NCI-H510A (cell line): ENCODE measurements around the gene LRRC32.
"Not testable (repeated sequence)": the region's sequence is repeated elsewhere in the genome, so short reads cannot be mapped to it uniquely, and the experiment has no call there.

Experiments
- DNase-seq: peaks from one replicate; lab custom pipeline; 2025; lab: John Stamatoyannopoulos, UW

Gene LRRC32

DNA sequence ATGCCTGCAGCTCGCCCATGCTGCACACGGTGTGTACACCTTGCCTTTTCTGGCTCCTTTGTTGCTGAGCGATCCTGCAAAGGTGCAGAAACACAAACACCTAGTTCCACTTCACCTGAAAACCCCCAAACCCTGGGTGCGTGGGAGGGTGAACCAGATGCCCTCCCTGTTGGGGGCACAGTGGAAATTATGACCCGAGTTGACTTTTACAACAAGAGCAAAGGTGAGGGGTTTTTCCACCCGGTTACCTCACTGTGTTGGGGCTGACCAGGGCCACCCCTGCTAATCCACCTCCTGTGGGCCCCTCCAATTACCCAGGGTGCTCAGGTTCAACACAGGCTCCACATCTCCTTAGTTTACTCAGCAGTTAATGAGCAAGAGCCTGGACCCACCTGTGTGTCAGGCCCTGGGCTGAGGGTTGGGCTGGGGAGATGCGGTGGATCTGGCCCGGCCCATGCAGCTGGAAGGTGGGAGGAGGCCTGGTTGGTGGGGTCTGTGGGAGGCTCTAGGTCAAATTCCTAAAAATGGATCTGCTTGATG is 42.1 kb downstream of the LRRC32 start:
- no peak for DNase-seq

GRCh38 chr11:76627606-76628005 is 42.9 kb downstream of the LRRC32 start:
- no peak for DNase-seq

DNA sequence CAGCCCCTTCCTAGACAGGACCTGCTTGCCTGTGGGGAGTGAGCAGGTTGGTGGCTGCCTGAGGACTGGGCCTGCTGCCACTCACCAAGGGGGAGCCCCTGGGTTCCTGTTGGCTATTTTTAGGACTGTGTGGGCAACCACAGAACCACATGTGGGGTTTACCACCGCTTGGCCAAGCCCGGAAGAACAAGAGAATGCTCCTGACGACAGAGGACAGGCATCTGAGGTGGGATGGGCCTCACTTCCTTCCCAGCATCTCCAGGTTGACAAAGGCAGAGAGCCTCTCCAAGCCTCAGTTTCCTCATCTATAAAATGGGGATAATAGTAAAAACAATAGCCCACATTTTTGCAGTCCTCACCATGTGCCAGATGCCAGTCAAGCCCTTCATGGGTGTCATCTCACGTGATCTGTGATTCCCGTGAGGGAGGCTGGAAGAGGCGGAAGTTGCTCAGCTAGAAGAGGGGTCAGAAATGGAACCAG is 43.6 kb downstream of the LRRC32 start:
- no peak for DNase-seq

GRCh38 chr11:76626266-76626665 is 44.3 kb downstream of the LRRC32 start:
- DNase-seq, result no peak

GRCh38 chr11:76625472-76626186 is 44.9 kb downstream of the LRRC32 start:
- no peak for DNase-seq

DNA sequence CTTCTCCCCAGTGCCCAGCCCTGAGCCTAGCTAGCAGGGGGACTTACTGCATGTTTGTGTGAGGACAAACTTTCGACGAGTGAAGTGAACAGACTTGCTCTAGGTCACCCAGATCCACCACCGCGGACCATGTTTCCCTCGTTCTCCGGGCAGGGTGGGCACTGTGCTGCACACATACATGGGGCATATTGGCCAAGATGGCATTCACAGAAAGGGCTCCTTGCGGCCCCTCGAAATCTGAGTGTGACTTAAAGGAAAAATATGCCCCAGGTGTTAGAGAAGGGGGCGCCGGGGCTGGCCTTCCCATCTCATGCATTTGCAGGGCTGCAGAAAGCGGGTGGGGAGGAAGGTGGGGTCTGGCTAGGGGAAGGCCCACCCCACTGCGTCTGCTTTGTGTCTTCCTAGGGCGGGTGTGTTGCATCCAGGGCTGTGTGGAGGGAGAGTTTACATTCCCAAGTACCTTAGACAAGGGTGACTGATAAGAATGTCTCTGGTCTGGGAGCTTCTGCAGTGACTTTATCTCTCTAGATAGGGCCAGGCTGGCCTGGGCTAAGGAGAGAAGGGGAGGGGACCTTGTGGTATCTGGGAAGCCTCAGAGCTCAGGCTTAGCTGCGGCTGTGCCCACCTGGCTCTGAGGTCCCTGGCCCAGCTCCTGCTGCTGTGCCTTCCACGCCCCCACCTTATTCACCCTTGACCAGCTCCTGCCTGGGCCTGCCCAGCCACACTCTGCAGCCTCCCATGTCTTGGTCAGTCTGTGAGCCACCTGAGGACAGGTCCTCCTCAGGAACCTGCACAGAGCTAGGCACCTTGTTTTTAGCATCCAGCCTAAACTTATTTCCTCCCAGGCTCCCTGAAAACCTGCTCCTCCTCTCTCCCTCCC is 45.8 kb downstream of the LRRC32 start:
- DNase-seq, result no peak

DNA sequence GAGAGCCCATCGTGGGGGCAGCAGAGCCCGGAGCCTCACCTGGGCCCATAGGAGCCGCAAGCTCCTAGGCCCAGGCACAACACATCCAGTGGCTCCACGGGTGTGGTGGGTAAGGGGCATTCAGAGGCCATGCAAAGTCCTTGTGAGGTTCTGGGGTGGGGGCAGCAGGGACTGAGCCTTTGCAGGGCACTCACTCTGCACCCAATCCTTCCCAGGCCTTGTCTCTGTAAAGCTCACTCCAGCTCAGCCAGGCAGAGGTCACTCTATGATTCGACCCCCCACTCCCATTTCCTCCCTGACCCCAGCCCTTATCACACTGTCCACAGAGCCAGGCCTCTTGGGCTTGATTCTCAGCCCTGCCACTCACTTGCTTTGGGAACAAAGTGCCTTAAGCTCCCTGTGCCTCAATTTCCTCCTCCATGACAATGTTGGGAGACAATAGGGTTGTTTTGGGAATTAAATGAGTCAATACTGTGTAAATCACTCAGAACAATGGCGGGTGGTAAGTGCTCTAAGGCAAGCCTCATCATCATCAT is 46.6 kb downstream of the LRRC32 start:
- DNase-seq, result no peak

DNA sequence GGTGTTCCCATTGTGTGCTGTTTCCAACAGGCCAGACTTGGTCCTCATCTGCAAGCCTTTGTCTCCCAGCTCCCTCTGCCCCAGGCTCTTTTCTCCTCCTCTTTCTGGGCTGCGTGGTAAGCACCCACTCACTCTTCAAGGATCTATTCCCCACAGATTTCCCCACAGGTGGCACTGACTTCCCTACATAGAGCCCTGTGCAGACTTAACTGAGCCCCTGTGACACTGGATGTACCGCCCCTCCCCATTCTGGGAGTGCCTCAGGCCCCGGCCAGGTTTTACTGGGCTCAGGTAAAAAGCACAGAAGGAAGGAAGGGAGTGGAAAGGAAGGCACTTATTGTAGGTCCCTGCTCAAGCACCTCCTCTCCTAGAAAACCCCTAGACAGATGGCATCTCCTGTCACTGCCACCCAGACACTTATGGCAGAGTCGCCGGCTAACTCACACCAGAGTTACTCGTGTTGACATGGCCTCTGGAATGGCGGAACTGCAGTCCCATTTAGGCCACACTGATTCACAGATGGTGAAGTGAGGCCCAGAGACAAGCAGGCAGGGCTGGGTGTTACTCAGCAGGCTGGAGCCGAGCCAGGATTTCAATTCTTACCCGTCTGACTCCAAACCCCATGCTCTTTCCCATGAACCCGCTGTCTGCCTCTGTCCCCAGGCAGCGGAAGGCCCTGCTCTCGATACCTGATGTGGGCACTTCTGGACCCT is 47.2 kb downstream of the LRRC32 start:
- DNase-seq, result no peak

DNA sequence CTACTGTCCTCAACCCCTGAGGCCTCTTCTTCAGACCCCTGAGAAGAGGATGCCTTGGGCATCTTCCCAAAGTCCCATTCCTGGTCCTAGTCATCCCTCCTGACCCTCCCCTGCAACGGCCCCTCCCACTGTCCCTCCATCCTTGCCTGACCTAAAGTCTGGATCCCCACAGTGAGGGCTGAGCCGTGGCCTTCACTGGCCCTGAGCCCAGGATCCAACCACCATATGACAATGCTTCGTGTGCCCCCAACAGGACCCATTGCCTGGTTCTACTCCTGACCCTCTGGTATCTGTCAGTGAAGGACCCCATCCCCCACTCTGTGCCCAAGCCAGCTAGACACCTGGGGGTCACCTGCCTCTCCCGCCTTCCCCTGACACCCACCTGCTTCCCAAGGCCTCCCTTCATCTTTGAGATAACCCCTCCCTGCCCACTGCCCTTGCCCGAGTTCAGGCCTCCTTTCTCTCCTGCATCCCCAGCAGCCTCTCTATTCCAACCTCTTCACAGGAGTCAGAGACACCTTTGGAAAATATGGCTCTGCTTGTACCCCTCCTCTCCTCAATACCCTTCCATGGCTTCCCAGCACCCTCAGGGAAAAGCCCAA is 48.0 kb downstream of the LRRC32 start:
- no peak for DNase-seq

DNA sequence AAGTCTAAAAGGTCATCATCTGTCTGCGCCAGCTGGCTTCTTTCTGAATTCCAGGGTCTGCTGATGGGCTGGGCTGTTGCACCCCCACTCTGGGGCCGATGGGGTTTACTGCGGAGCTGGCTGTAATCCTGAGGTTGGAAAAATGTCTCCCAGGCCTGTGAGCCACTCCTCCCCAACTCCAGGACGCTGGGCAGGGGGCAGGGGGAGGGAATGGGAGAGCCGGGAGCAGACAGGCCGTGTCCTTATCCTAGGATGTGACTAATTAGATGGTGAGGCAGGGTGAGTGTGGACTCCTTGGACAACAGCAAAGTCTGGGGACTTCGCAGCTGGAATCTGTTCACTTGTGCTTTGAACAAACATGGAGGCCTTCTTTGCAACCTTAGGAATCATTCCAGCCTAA is 48.7 kb downstream of the LRRC32 start:
- no peak for DNase-seq

DNA sequence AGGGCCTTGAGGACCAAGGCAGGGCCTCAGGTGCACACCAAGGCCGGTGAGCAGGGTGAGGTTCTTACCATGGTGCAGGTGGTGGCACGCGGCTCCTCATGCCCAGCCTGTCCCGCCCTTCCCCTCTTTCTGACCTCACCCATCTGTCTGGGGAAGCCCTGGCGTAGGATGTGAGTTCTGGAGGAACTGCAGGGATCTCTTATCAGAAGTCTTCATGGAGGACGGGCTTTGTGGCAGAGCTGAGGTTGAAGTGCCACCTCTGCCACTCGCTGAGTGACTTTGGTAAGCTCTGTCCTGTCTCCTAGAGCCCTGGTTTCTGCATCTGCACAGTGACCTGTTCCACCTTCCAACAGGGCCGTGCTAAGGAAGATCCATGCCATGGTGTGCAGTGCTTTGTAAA is 49.1 kb downstream of the LRRC32 start:
- DNase-seq, result no peak

DNA sequence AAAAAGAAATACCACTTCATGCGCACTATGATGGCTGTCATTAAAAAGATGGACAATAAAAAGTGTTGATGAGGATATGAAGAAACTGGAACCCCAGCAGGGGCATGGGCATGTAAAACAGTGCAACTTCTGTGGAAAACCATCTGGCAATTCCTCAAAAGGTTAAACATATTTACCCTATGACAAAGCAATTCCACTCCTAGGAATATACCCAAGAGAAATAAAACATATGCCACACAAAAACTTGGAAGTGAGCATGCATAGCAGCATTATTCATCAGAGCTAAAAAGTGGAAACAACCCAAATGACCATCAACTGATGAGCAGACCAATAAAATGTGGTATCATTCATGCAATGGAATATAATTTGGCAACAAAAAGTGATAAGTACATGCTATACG is 50.1 kb downstream of the LRRC32 start:
- DNase-seq, result no peak

DNA sequence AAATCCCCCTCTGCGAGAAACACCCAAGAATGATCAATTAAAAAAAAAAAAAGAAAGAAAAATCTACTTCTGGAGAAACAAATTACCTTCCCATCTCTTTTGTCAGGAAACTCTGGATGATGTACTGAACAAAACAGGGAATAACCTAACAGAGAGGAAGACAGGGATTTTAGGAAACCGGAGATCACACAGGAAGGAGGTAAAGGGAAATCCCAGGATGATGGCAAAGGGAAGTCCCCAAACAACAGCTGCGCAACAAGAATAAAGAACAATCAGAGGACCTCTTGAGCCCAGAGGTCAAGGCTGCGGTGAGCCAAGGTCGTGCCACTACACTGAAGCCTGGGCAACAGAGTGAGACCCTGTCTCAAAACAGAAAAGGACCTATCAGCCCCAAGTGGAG is 50.7 kb downstream of the LRRC32 start:
- DNase-seq, result not testable (repeated sequence)

- no peak for DNase-seq
Measured at GRCh38 chr11:76617553-76618265, 52.8 kb downstream of the LRRC32 start.

DNA sequence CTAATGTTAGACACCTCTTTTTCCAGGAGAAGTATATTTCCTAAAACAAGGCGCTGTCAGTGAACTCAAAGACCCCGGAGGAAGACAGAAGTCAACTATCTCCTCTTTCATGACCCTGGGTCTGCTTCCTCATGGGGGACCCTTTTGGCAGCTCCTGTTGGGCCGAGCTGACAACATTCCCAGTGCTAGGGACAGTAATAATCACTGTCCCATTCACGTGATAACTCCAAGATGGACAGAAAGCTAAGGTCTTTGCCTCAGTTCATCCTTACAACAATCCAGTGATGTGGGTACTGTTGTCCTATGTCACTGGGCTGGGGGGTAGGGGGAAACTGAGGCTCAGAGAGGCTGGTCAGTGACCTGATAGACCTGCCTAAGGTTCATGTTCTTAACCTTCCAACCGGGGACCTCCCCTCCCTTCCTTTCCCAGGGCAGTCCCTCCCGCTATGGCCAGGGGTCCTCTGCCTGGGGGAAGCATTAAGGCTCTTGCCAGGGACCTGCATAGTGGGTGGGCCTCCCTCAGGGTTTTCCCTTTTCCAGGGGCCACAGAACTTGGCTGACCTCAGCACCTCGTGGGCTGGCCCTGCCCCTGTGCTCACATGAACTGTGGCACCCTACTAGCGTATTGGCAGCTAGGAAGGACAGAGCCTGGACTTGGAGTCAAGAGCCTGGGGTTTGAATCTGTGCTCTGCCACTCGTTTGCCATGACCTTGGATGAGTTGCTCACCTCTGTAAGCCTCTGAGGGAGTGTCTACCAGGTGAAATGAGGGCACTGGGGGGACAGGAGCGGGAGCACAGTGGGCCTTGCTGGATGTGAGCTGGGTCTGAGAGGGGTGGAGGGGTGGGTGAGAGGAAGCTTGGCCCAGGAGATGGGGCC is 53.6 kb downstream of the LRRC32 start:
- DNase-seq, result no peak

- no peak for DNase-seq
Measured at GRCh38 chr11:76615950-76616349, 54.6 kb downstream of the LRRC32 start.

GRCh38 chr11:76614471-76615179 is 55.9 kb downstream of the LRRC32 start:
- no peak for DNase-seq

DNA sequence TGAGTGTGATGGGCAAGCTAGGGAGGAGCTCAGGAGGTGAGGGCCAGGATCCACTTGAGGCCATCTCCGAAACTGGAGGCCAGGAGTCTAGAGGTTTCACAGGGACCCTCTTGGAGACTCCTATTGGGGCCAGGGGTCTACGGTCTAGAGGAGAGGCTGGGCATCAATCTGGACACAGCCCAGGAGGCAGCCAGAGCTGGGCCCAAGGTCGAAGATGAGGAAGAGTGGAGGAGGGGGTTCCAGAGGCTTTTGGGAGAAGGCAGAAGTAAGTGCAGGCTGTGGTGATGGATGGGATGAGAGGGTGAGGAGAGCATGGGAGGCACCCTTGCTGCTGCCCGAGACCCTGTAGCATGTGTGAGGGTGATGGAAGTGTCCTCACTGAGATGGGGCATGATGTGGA is 56.6 kb downstream of the LRRC32 start:
- no peak for DNase-seq

GRCh38 chr11:76612226-76612625 is 58.3 kb downstream of the LRRC32 start:
- DNase-seq, result no peak
